GM23338 (cell line): ENCODE data around the gene LIMA1. TPM values are rescaled to one million over a fixed set of nuclear protein-coding genes. Genes with fewer than 3 reads are reported as not detected.

Experiments
- ATAC-seq: fragments of 200-7000 bp; cut with Tn5 transposase; 3 replicates; pipeline ENCODE4 v1.9.1; 2020
- DNase-seq: peaks from one replicate; pipeline ENCODE4 v3.0.0-alpha.2; 2015; ENCODE audit warnings: low spot score
- H2AFZ ChIP-seq: fragments of 200-600 bp; sonication (generic); 2 replicates; pipeline ENCODE4 v1.8.0; 2016; ENCODE audit warnings: antibody characterized with exemption, mild to moderate bottlenecking, moderate library complexity
- H3F3A ChIP-seq: fragments of 200-600 bp; sonication (generic); replicated peaks from 2 replicates; pipeline ENCODE4 v1.8.0; 2017; ENCODE audit warnings: antibody characterized with exemption, mixed run types, low read depth
- H3K27ac ChIP-seq: fragments of 200-600 bp; sonication (generic); 2 replicates; pipeline ENCODE4 v1.6.1; 2016; ENCODE audit warnings: low read depth
- H3K27me3 ChIP-seq: fragments of 200-600 bp; sonication (generic); 2 replicates; pipeline ENCODE4 v1.8.0; 2016; ENCODE audit warnings: mild to moderate bottlenecking, mixed run types, moderate library complexity; ENCODE audit not compliant: insufficient read depth
- H3K36me3 ChIP-seq: fragments of 200-600 bp; sonication (generic); 2 replicates; pipeline ENCODE4 v1.8.0; 2016; ENCODE audit warnings: mild to moderate bottlenecking; ENCODE audit not compliant: insufficient read depth
- H3K4me1 ChIP-seq: fragments of 200-600 bp; sonication (generic); 2 replicates; pipeline ENCODE4 v1.8.0; 2016; ENCODE audit warnings: mild to moderate bottlenecking, moderate library complexity; ENCODE audit not compliant: insufficient read depth
- H3K4me2 ChIP-seq: fragments of 200-600 bp; sonication (generic); 2 replicates; pipeline ENCODE4 v1.7.1; 2017; ENCODE audit warnings: mixed run types
- H3K4me3 ChIP-seq: fragments of 200-600 bp; sonication (generic); 2 replicates; pipeline ENCODE4 v1.6.1; 2016; ENCODE audit warnings: mixed run types
- H3K79me2 ChIP-seq: fragments of 200-600 bp; sonication (generic); replicated peaks from 2 replicates; pipeline ENCODE4 v1.8.0; 2017; ENCODE audit warnings: mild to moderate bottlenecking; ENCODE audit not compliant: insufficient read depth
- H3K9me2 ChIP-seq: fragments of 200-600 bp; sonication (generic); 2 replicates; pipeline ENCODE4 v1.8.0; 2017; ENCODE audit not compliant: insufficient read depth
- H4K20me1 ChIP-seq: fragments of 200-600 bp; sonication (generic); replicated peaks from 2 replicates; pipeline ENCODE4 v1.8.0; 2017; ENCODE audit warnings: mild to moderate bottlenecking; ENCODE audit not compliant: insufficient read depth
- H3K27ac Mint-ChIP-seq: 2 replicates; pipeline ENCODE4 v1.8.0; 2020; ENCODE audit warnings: inconsistent platforms, mild to moderate bottlenecking, moderate library complexity, mixed read lengths
- H3K27me3 Mint-ChIP-seq: 3 replicates; pipeline ENCODE4 v1.8.0; 2022; ENCODE audit warnings: low read depth, mild to moderate bottlenecking, moderate library complexity, mixed read lengths, inconsistent platforms; ENCODE audit not compliant: insufficient read depth, poor library complexity
- H3K36me3 Mint-ChIP-seq: 3 replicates; pipeline ENCODE4 v1.8.0; 2021; ENCODE audit warnings: low read depth, mild to moderate bottlenecking, inconsistent platforms, moderate library complexity, mixed read lengths
- H3K4me1 Mint-ChIP-seq: 3 replicates; pipeline ENCODE4 v1.8.0; 2020; ENCODE audit warnings: mild to moderate bottlenecking, inconsistent platforms, mixed read lengths
- H3K4me3 Mint-ChIP-seq: 3 replicates; pipeline ENCODE4 v1.8.0; 2021; ENCODE audit warnings: moderate library complexity, mild to moderate bottlenecking, inconsistent platforms, mixed read lengths
- H3K9me3 Mint-ChIP-seq: 3 replicates; pipeline ENCODE4 v1.8.0; 2020; ENCODE audit warnings: moderate library complexity, mild to moderate bottlenecking, inconsistent platforms, mixed read lengths
- CTCF ChIP-seq, 2 experiments: fragments of 200-600 bp in 1 of 2; sonication (generic) in 1 of 2; conservative IDR thresholded peaks; 2 replicates each; pipeline versions ENCODE4 v1.5.1 to v1.6.1; 2016 to 2017; ENCODE audit warnings: antibody characterized with exemption in 2 of 2, low read depth in 2 of 2, mild to moderate bottlenecking in 2 of 2, moderate library complexity in 1 of 2
- EZH2 ChIP-seq: fragments of 200-600 bp; sonication (generic); IDR thresholded peaks from one replicate; pipeline ENCODE4 v1.8.0; 2017; ENCODE audit warnings: antibody characterized with exemption, mild to moderate bottlenecking, low read depth; ENCODE audit not compliant: unreplicated experiment
- EZH2phosphoT487 ChIP-seq: fragments of 200-600 bp; sonication (generic); IDR thresholded peaks from one replicate; pipeline ENCODE4 v1.8.1; 2018; ENCODE audit warnings: antibody characterized with exemption; ENCODE audit not compliant: unreplicated experiment
- JUNB ChIP-seq: IDR thresholded peaks from one replicate; pipeline ENCODE4 v1.6.1; 2016; ENCODE audit warnings: antibody characterized with exemption; ENCODE audit not compliant: unreplicated experiment
- NANOG ChIP-seq: IDR thresholded peaks from 2 replicates; pipeline ENCODE4 v1.6.1; 2016; ENCODE audit warnings: antibody characterized with exemption, borderline replicate concordance
- POLR2AphosphoS5 ChIP-seq: IDR thresholded peaks from 2 replicates; pipeline ENCODE4 v1.6.1; 2016; ENCODE audit warnings: antibody characterized with exemption, low read depth
- STAT1 ChIP-seq: IDR thresholded peaks from one replicate; pipeline ENCODE4 v1.6.1; 2016; ENCODE audit warnings: antibody characterized with exemption; ENCODE audit not compliant: unreplicated experiment
- polyA plus RNA-seq: library from polyadenylated mRNA; unstranded; fragments of >200 nt; fragmentation: Nextera tagmentation; extraction: Ambion mirVana; gene quantifications from 2 replicates; pipeline ENCODE4 v1.2.1, GENCODE V29; 2016
- total RNA-seq: library from RNA; depleted of rRNA; stranded (reverse); fragments of >200 nt; shearing (Covaris generic); gene quantifications from 2 replicates; pipeline ENCODE4 v1.2.3, GENCODE V29; 2014

LIMA1 gene
- total and polyA plus RNA-seq, 2 experiments from 2014 or later: 27.7 to 29.6 TPM

GRCh38 chr12:50240096-50240791 lies 43.1 kb downstream of the LIMA1 start:
- H3K36me3 Mint-ChIP-seq: no peaks in the 10 kb centered on the region
- no peak overlapping the region for H3K27ac ChIP-seq

DNA sequence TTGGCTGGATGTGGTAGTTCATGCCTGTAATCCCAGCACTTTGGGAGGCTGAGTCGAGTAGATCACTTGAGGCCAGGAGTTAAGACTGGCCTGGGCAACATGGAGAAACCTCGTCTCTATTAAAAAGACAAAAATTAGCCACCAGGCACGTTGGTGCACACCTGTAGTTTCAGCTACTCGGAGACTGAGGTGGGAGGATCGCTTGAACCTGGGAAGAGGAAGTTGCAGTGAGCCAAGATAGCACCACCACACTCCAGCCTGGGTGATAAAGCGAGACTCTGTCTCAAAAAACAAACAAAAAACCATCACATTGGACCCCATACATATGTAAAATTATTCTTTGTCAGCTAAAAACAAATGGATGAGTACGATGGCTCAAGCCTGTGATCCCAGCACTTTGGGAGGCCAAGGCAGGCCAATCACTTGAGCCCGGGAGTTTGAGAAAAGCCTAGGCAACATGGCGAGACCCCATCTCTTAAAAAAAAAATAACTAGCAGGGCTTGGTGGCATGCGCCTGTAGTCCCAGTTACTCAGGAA lies 43.9 kb downstream of the LIMA1 start:
- no peaks in the 10 kb centered on the region for H3F3A ChIP-seq
- H3K36me3 ChIP-seq: no peaks in the 10 kb centered on the region
- no peak overlapping the region for H3K27ac ChIP-seq
- H3K27me3 ChIP-seq: no peaks in the 10 kb centered on the region
- H2AFZ ChIP-seq: no peak overlapping the region
- peaks cover 6% of the 10 kb centered on the region; the same call in 1 of the 2 replicates for H3K4me1 ChIP-seq
- no peaks in the 10 kb centered on the region for H3K9me2 ChIP-seq
- 0 out of 2 replicates have a peak overlapping the region, but pooled peaks have one; percentile 58 for H3K27ac Mint-ChIP-seq
- H3K4me2 ChIP-seq: no peak overlapping the region
- no peaks in the 10 kb centered on the region for H3K36me3 Mint-ChIP-seq
- H3K9me3 Mint-ChIP-seq: no peaks in the 10 kb centered on the region
- no peaks in the 10 kb centered on the region for H4K20me1 ChIP-seq
- peaks cover 13% of the 10 kb centered on the region; the same call in 2 of the 3 replicates for H3K4me1 Mint-ChIP-seq
- peaks cover 2% of the 10 kb centered on the region for H3K27me3 Mint-ChIP-seq
- no peak overlapping the region for H3K4me3 Mint-ChIP-seq
- DNase-seq (no peak), ATAC-seq (no peak; the same call in 2 of the 3 replicates)
- TF ChIP-seq JUNB (no peak), STAT1 (no peak), EZH2phosphoT487 (no peak), EZH2 (no peak), POLR2AphosphoS5 (no peak), NANOG (no peak)
- H3K4me3 ChIP-seq: no peak overlapping the region
- no peaks in the 10 kb centered on the region for H3K79me2 ChIP-seq

More at GRCh38 chr12:50240096-50240791, 43.1 kb downstream of the LIMA1 start:
- H3K9me3 Mint-ChIP-seq: no peaks in the 10 kb centered on the region
- peaks cover 6% of the 10 kb centered on the region; the same call in 1 of the 2 replicates for H3K4me1 ChIP-seq
- peaks cover 2% of the 10 kb centered on the region for H3K27me3 Mint-ChIP-seq
- no peaks in the 10 kb centered on the region for H4K20me1 ChIP-seq
- DNase-seq: no peak
- no peaks in the 10 kb centered on the region for H3K27me3 ChIP-seq
- H3K79me2 ChIP-seq: no peaks in the 10 kb centered on the region
- H3K4me1 Mint-ChIP-seq: peaks cover 13% of the 10 kb centered on the region; the same call in 2 of the 3 replicates
- TF ChIP-seq POLR2AphosphoS5: no peak
- no peak for TF ChIP-seq NANOG
- no peak for TF ChIP-seq CTCF (conservative IDR thresholded peaks at IDR 0.05; ENCODE audit: low read depth in 2 of 2)
- H3K4me3 ChIP-seq: no peak overlapping the region
- no peaks in the 10 kb centered on the region for H3K36me3 ChIP-seq
- ATAC-seq: no peak
- no peak overlapping the region for H3K4me2 ChIP-seq
- no peak overlapping the region for H3K4me3 Mint-ChIP-seq
- H2AFZ ChIP-seq: no peak overlapping the region
- H3F3A ChIP-seq: no peaks in the 10 kb centered on the region
- H3K9me2 ChIP-seq: no peaks in the 10 kb centered on the region
- no peak overlapping the region for H3K27ac Mint-ChIP-seq
